Immature natural killer cell (primary cell): ENCODE measurements around the gene MYORG. TPM values are rescaled to one million over a fixed set of nuclear protein-coding genes. Genes with fewer than 3 reads are reported as not detected.
A peak's percentile ranks its signal among the peaks of the same experiment; 100 is the strongest.
"Not testable (repeated sequence)": the region's sequence is repeated elsewhere in the genome, so short reads cannot be mapped to it uniquely, and the experiment has no call there.

Experiments
- DNase-seq, 3 donors: peaks; one replicate each; pipeline ENCODE4 v3.0.0; 2022; ENCODE audit warnings: mixed read lengths in 1 of 3
- H3K27ac Mint-ChIP-seq, 6 donors: one replicate each; pipeline ENCODE4 v1.8.0; 2020; ENCODE audit warnings: mixed read lengths in 6 of 6, mild to moderate bottlenecking in 5 of 6, inconsistent platforms in 4 of 6, moderate library complexity in 3 of 6
- H3K27me3 Mint-ChIP-seq, 3 donors: one replicate each; pipeline ENCODE4 v1.8.0; 2020 to 2021; ENCODE audit warnings: low read depth in 3 of 3, mild to moderate bottlenecking in 3 of 3, mixed read lengths in 3 of 3, moderate library complexity in 3 of 3, inconsistent platforms in 1 of 3
- H3K36me3 Mint-ChIP-seq, 3 donors: one replicate each; pipeline ENCODE4 v1.8.0; 2020; ENCODE audit warnings: mixed read lengths in 3 of 3, inconsistent platforms in 2 of 3, mild to moderate bottlenecking in 2 of 3
- H3K4me1 Mint-ChIP-seq, 2 donors: one replicate each; pipeline ENCODE4 v1.8.0; 2020; ENCODE audit warnings: inconsistent platforms in 2 of 2, mild to moderate bottlenecking in 2 of 2, mixed read lengths in 2 of 2, moderate library complexity in 1 of 2
- H3K4me3 Mint-ChIP-seq, 5 donors: one replicate each; pipeline ENCODE4 v1.8.0; 2020; ENCODE audit warnings: mild to moderate bottlenecking in 5 of 5, mixed read lengths in 5 of 5, inconsistent platforms in 3 of 5, moderate library complexity in 3 of 5
- H3K9me3 Mint-ChIP-seq, 6 donors: one replicate each; pipeline ENCODE4 v1.8.0; 2020; ENCODE audit warnings: mild to moderate bottlenecking in 6 of 6, mixed read lengths in 6 of 6, inconsistent platforms in 4 of 6, moderate library complexity in 3 of 6
- polyA plus RNA-seq, 3 donors: library from polyadenylated mRNA; unstranded; fragments of 300-500 nt; fragmentation: Illumina TruSeq; gene quantifications; one replicate each; pipeline ENCODE4 v1.2.3, GENCODE V29; 2021

The MYORG gene
- polyA plus RNA-seq, 3 donors from 2014 or later: 0.30 to 0.69 TPM; not detected in 1

- Mint-ChIP-seq H3K4me3 (peak overlapping the region in 4 of 5 donors; percentile 7 to 67 (median 36)), H3K4me1 (peaks cover 12% of the 10 kb centered on the region in 2 donors), H3K36me3 (peaks cover 0 to 10% (median 9%) of the 10 kb centered on the region in 3 donors), H3K27me3 (peaks cover 0 to 3% (median 3%) of the 10 kb centered on the region in 3 donors), H3K9me3 (no peaks in the 10 kb centered on the region), H3K27ac (no peak overlapping the region)
- DNase-seq: peak in 1 of 3 donors; percentile 39
These were observed 5.5 kb downstream of the MYORG start for GRCh38 chr9:34370970-34371880.

- Mint-ChIP-seq H3K4me3 (peak overlapping the region in 3 of 5 donors; percentile 10 to 67 (median 62)), H3K27ac (no peak overlapping the region)
These were observed 6.2 kb downstream of the MYORG start for GRCh38 chr9:34370335-34370969.

GRCh38 chr9:34369636-34370035, 7.1 kb downstream of the MYORG start:
- no peak for DNase-seq
- H3K9me3 Mint-ChIP-seq: no peaks in the 10 kb centered on the region
- H3K4me1 Mint-ChIP-seq: peaks cover 0 to 1% of the 10 kb centered on the region in 2 donors
- H3K36me3 Mint-ChIP-seq: peaks cover 0 to 10% (median 9%) of the 10 kb centered on the region in 3 donors
- peaks cover 0 to 1% (median 0%) of the 10 kb centered on the region in 3 donors for H3K27me3 Mint-ChIP-seq
- peak overlapping the region in 1 of 6 donors; percentile 8 for H3K27ac Mint-ChIP-seq
- no peak overlapping the region for H3K4me3 Mint-ChIP-seq

More at GRCh38 chr9:34370335-34370969, 6.2 kb downstream of the MYORG start:
- Mint-ChIP-seq H3K4me1 (peaks cover 4 to 5% of the 10 kb centered on the region in 2 donors), H3K27me3 (peaks cover 0 to under 1% (median 0%) of the 10 kb centered on the region in 3 donors), H3K9me3 (no peaks in the 10 kb centered on the region), H3K36me3 (peaks cover 0 to 10% (median 9%) of the 10 kb centered on the region in 3 donors)
- no peak for DNase-seq

- DNase-seq, H3K27me3 Mint-ChIP-seq, H3K4me3 Mint-ChIP-seq, H3K9me3 Mint-ChIP-seq, H3K4me1 Mint-ChIP-seq, H3K27ac Mint-ChIP-seq: not testable (repeated sequence)
- H3K36me3 Mint-ChIP-seq: peaks cover 0 to 13% (median 13%) of the 10 kb centered on the region in 3 donors
These were observed 7.9 kb downstream of the MYORG start for GRCh38 chr9:34368796-34369195.

GRCh38 chr9:34367751-34368410, 8.8 kb downstream of the MYORG start:
- not testable (repeated sequence) for H3K4me1 Mint-ChIP-seq, H3K9me3 Mint-ChIP-seq, H3K4me3 Mint-ChIP-seq, DNase-seq, H3K27me3 Mint-ChIP-seq, H3K27ac Mint-ChIP-seq
- H3K36me3 Mint-ChIP-seq: peaks cover 0 to 14% (median 13%) of the 10 kb centered on the region in 3 donors

GRCh38 chr9:34366365-34366764, 10.3 kb downstream of the MYORG start:
- no peak overlapping the region for H3K27ac Mint-ChIP-seq
- H3K36me3 Mint-ChIP-seq: peaks cover 0 to 14% (median 13%) of the 10 kb centered on the region in 3 donors
- DNase-seq: no peak
- no peaks in the 10 kb centered on the region for H3K9me3 Mint-ChIP-seq
- no peak overlapping the region for H3K4me3 Mint-ChIP-seq
- H3K27me3 Mint-ChIP-seq: peaks cover 0 to 2% (median 1%) of the 10 kb centered on the region in 3 donors
- H3K4me1 Mint-ChIP-seq: peaks cover 0 to 1% of the 10 kb centered on the region in 2 donors

GRCh38 chr9:34365282-34365681, 11.4 kb downstream of the MYORG start:
- H3K27ac Mint-ChIP-seq: no peak overlapping the region
- no peaks in the 10 kb centered on the region for H3K9me3 Mint-ChIP-seq
- H3K4me1 Mint-ChIP-seq: peaks cover 0 to 1% of the 10 kb centered on the region in 2 donors
- H3K27me3 Mint-ChIP-seq: peaks cover 0 to 2% (median 1%) of the 10 kb centered on the region in 3 donors
- peaks cover 0 to 14% (median 13%) of the 10 kb centered on the region in 3 donors for H3K36me3 Mint-ChIP-seq
- no peak overlapping the region for H3K4me3 Mint-ChIP-seq
- no peak for DNase-seq

GRCh38 chr9:34363619-34364351, 12.9 kb downstream of the MYORG start:
- Mint-ChIP-seq H3K27me3 (peaks cover 0 to 2% (median 1%) of the 10 kb centered on the region in 3 donors), H3K4me1 (no peaks in the 10 kb centered on the region), H3K9me3 (no peaks in the 10 kb centered on the region), H3K27ac (no peak overlapping the region), H3K36me3 (peaks cover 0 to 12% (median 11%) of the 10 kb centered on the region in 3 donors), H3K4me3 (no peak overlapping the region)
- no peak for DNase-seq

- Mint-ChIP-seq H3K36me3 (peaks cover 0 to 12% (median 9%) of the 10 kb centered on the region in 3 donors), H3K4me1 (no peaks in the 10 kb centered on the region), H3K9me3 (no peaks in the 10 kb centered on the region), H3K4me3 (no peak overlapping the region), H3K27me3 (peaks cover 0 to 2% (median 1%) of the 10 kb centered on the region in 3 donors), H3K27ac (peak overlapping the region in 1 of 6 donors; percentile 45)
- no peak for DNase-seq
These were observed 14.0 kb downstream of the MYORG start for GRCh38 chr9:34362614-34363214.

GRCh38 chr9:34352957-34353356, 23.7 kb downstream of the MYORG start:
- peaks cover 4 to 12% (median 6%) of the 10 kb centered on the region in 6 donors for H3K9me3 Mint-ChIP-seq
- not testable (repeated sequence) for H3K27ac Mint-ChIP-seq, H3K4me1 Mint-ChIP-seq, H3K27me3 Mint-ChIP-seq, DNase-seq, H3K4me3 Mint-ChIP-seq
- H3K36me3 Mint-ChIP-seq: peaks cover 12 to 27% (median 27%) of the 10 kb centered on the region in 3 donors

GRCh38 chr9:34352122-34352652, 24.5 kb downstream of the MYORG start:
- DNase-seq, H3K4me1 Mint-ChIP-seq, H3K27ac Mint-ChIP-seq, H3K4me3 Mint-ChIP-seq, H3K27me3 Mint-ChIP-seq: not testable (repeated sequence)
- Mint-ChIP-seq H3K36me3 (peaks cover 12 to 23% (median 20%) of the 10 kb centered on the region in 3 donors), H3K9me3 (peaks cover 4 to 12% (median 6%) of the 10 kb centered on the region in 6 donors)

- H3K4me3 Mint-ChIP-seq: no peak overlapping the region
- H3K27ac Mint-ChIP-seq: no peak overlapping the region
- DNase-seq: no peak
- no peaks in the 10 kb centered on the region for H3K9me3 Mint-ChIP-seq
- peaks cover 0 to 2% (median 0%) of the 10 kb centered on the region in 3 donors for H3K27me3 Mint-ChIP-seq
- peaks cover 5 to 14% (median 11%) of the 10 kb centered on the region in 3 donors for H3K36me3 Mint-ChIP-seq
- H3K4me1 Mint-ChIP-seq: no peaks in the 10 kb centered on the region
These were observed 27.4 kb downstream of the MYORG start for GRCh38 chr9:34349324-34349723.
